UCSD-AML1 (cell line): ENCODE data around the gene CPNE5.
"Not testable (repeated sequence)": the region's sequence is repeated elsewhere in the genome, so short reads cannot be mapped to it uniquely, and the experiment has no call there.

Source experiments
- DNase-seq: peaks from one replicate; lab custom pipeline; 2025; ENCODE audit not compliant: unreplicated experiment; lab: John Stamatoyannopoulos, UW

CPNE5 gene

DNA sequence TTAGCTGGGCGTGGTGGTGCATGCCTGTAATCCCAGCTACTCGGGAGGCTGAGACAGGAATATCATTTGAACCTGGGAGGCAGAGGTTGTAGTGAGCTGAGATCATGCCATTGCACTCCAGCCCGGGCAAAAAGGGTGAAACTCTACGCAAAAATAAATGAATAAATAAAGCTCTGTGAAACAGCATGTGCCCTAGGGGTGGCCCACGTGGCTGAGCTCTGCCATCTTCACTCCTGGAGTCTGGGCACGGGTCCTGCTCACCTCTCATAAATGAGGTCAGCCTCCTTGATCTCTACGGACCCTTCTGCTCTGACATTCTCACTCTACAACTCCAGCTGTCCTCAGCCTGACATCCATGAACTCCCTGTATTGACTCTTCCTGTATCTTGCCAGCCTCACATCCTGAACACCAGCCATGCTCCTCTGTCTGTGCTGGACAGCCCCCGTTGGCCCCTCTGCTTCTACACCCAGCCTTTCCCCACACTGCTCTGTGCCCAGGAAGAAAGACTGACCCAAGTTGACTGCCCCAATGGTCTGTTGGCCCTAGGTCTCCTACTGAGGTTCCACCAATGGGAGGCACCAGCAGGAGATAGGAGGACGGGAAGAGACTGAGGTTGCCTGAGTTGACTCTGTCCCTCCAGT is 21.9 kb downstream of the CPNE5 start:
- DNase-seq, result no peak

DNA sequence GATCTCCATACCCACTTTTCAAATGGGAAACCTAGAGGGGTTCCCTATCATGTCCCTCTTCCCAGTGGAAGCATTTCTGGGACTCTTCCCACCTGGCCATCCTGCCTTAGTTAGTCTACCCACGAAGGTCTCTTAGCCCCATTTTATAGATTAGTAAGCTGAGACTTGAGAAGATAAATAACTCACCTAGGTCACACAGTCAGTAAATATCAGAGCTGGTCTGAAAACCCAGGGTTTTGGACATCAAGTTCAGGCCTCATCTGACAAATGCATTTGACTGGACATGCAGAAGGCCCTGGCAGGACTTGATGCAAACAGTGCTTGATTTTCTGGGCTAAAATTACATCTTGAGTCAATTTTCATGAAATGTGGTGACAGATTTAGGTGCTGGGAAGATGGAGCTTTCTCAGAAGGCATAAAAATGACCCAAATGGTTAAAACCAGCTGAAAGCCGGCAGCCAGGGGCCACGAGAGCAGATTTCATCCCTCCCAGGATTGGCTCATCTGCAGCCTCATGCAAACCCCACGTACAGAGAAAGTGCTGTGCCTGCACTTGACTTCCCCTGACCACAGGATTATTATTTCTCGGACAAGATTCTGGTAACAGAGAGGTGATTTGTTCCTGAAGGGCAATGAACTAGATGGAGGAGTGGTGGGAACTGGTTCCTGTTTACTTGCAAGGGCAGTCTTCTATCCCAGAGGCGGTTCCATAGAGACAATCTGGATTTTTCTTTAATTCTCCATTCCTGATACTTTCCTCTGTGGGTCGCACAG is 23.1 kb downstream of the CPNE5 start:
- no peak for DNase-seq

DNA sequence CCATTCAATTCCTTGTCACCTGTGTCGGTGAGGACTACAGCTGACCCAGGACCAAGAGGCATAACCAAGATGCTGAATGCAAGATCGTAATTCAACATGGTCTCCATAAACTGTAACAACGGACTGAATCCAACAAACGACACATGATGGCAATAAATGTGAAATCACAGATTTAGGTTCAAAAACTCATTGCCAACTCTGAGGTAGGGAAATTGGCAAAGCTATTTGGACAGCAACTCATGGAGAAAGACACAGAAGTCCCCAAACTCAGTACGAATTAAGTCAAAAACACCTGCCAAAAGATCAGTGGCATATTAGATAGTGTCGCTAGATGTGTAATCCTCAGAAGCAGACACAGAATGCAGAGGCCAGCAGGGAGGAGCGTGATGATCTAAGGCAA is 25.0 kb downstream of the CPNE5 start:
- no peak for DNase-seq

GRCh38 chr6:36813526-36813925 is 25.7 kb downstream of the CPNE5 start:
- DNase-seq, result no peak

- DNase-seq, result not testable (repeated sequence)
Observed at GRCh38 chr6:36813047-36813446, 26.2 kb downstream of the CPNE5 start.

DNA sequence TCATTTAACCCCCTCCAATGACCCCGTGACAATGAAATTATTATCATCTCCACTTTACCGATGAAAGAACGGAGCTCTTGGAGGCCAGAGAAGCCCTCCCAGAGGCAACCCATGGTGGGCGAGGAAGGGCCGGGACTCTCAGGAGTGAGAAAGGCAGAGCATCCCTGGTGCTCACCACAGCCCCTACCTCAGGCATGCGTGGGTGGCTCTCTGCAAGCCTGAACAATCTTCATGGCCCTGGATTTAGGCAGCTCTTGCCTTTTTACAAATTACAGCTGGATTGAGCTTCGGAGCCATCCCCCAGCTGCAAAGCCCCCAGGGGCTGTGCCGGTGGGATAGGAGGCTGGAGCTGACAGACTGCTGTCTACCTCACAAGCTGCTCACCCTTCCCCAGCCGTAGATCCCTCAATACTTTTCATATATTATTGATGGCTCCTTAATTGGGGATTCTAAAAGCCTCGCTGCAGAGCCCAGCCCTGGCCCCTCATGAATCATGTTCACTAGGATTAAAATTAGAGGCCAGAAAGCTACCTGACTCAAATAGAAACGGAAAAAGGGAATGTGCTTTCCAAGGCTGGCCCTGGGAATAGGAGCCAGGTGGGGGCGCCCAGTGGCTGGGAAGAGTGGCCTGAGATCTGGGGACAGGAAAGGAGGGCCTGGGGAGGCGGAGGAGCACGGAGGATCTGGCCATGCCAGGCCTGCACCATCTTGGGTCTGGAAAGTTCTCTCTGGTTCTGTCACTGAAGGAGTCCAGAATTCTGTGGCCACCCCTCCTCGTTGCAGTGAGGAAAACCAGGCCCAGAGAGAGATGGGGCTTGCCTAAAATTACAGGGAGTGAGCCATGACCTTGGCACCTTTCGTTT is 29.1 kb downstream of the CPNE5 start:
- no peak for DNase-seq

- no peak for DNase-seq
Observed at GRCh38 chr6:36809156-36809555, 30.1 kb downstream of the CPNE5 start.

DNA sequence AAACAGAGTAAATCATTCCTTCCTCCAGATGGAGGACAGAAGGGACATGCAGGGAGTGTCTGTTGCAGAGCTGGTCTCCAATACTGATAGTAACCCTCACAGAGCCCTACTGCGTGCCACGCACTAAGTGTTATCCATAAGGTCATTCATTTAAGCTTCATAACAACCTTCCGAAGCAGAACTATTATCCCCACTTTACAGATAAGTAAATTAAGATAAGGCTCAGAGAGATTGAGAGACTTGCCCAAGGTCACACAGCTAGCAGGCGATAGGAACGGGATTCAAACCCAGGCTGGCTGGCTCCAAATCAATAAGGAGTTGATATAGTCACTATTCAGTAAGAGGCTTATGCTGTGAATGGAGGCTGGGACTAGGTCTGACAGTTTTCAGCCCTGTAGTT is 30.6 kb downstream of the CPNE5 start:
- no peak for DNase-seq

DNA sequence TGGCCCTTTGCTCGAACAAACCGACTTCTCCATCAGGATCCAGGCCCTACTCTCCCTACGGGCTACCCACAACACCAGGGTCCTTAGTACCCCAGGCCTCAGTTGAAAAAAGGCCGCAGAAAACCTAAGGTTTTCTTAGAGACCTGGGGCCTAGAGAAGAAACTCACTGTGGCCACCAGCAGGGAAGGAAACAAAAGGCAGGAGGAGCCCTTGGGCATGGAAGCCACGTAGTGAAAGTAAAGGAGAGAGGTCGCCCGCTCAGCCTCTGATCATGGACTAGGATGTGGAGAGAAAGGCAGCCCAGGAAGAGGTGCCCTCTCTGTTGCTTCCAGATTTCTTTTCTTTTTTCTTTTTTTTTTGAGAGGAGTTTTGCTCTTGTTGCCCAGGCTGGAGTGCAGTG is 31.5 kb downstream of the CPNE5 start:
- DNase-seq, result no peak

DNA sequence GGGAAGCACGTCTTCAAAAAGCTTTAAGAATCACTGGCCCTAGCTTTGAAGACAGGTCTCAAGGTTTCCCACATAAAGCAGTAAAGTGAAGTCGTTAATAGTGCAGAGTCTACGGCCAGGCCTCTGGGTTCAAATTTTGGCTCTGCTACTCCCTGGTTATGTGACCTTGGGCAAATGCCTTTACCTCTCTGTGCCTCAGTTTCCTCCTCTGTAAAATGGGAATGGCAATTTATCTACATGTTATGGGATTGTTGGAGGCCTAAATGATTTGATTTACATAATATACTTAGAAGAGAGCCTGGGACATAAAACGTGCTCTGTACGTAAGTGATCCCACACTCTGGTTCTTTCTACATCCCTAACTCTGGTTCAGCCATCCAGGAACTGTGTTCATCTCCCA is 32.1 kb downstream of the CPNE5 start:
- no peak for DNase-seq

DNA sequence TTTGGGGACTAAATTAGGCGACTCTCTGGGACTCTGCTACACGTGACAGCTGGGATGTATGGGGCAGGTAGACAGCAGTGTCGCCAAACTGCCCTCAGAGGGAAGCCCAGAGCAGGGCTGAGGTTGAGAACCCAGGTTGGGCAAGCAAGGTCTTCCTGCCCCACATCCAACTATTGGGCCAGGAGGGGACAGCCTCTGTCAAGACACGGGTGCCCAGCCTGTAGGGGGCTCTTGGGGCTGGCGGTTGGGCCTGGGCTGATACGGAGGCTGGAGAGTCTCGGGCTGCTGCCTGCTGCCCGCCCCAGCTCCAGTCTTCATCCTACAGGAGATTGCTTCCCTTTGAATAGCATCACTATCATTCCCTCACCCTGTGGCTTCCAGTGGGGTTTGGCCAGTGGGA is 33.3 kb downstream of the CPNE5 start:
- DNase-seq, result no peak

GRCh38 chr6:36805096-36805797 is 34.0 kb downstream of the CPNE5 start:
- no peak for DNase-seq

DNA sequence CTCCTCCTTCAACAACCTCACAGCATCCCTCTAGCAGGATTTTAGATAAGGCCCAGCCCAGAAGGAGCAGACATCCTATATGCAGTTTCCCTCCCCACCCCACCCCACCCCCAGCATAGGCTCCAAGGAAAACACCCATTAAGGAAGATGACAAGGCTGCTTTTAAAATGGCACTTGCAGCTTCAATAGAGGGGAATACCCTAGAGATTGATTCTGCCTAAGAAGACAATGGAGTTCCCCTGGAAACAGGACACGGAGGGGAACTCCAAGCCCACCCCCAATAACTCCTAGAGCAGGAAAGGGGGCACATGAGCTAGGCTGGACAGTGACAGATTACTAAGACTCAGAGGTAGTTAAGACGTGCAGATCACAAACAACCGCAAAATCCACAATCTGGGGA is 34.7 kb downstream of the CPNE5 start:
- DNase-seq, result no peak

DNA sequence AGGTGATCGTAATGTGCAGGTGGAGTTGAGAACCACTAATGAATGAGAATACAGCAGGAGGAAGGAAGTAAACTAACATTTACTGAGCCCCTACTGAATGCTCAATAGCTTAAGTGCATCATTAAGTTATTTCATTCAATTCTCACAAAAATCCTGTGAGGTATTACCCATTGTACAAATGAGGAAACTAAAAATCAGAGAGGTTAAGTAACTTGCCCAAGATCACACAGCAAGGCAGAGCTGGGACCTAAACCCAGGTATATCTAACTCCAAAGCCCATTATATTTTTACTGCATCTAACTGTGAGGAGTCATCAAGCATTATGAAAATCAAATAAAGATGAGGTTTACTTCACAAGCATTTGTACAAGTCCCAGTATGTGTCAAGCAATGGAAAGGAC is 35.3 kb downstream of the CPNE5 start:
- DNase-seq, result no peak

DNA sequence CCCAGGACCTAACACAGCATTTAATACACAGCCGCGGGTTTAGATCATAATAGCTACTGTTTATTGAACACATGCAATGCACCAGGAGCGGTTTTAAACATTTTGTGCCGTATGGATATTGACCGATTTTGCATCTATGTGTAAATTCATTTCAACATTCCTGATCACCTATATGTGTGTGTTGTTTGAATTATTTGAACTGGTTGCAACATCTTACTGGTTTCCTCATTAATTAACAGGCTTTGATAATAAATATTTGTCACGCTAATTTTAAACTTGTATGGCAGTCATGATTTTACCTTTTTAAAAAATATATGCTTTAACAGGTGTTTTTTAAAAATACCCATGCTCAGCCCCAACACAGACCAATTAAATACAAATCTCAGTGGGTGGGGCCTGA is 35.8 kb downstream of the CPNE5 start:
- DNase-seq, result no peak

GRCh38 chr6:36800223-36801076 is 38.8 kb downstream of the CPNE5 start:
- no peak for DNase-seq

DNA sequence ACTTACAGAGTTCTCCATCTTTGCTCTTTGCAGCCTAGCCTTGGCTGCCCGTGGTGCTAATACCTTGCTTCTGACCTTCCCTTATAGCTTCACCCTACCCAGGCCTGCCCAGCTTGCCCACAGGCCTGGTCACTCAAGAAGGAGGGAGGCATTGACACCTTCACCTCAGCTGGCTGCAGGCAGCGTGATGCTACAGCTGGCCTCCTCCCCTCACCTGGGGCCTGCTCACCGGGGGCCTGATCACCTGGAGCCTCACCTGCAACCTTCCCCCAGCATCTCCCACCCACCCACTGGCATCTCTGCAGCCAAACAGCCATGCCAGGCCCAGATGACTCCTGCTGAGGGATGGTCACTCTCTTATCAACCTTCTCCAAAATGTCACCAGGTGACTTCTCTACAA is 40.4 kb downstream of the CPNE5 start:
- DNase-seq, result no peak

GRCh38 chr6:36797653-36798052 is 41.6 kb downstream of the CPNE5 start:
- no peak for DNase-seq

DNA sequence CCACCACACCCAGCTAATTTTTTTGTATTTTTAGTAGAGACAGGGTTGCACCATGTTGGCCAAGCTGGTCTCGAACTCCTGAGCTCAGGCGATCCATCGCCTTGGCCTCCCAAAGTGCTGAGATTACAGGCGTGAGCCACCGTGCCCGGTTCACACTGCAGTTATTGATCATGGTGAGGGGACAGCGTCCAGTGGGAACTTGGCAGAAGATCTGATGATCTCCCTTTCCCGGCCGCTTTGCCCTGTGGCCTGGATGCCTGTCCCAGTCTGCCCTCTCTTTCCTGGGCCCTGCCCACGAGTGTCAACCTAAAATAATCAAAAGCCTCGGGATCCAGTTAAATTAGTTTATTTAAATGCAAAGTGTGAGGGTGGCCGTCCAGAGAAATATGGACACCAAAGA is 42.2 kb downstream of the CPNE5 start:
- no peak for DNase-seq

DNA sequence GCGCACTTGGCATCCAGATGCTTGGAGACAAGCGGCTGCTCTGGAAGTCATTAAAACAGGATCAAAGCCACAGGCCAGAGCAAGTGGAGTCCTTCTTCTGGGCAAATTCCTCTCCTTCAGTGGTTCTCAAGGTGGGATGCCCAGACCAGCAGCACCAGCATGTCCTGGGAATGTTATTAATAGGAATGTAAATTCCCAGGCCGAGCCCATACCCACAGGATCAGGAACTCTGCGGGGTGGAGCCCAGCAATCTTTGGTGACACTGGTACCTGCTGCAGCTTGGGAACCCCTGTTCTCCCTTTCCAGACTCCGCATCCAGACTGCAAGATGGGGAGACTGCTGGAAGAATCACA is 44.6 kb downstream of the CPNE5 start:
- no peak for DNase-seq
